Thyroid gland (tissue), 4 donors: ENCODE results near the gene NLK.

Source experiments
- POLR2A ChIP-seq, 2 donors: fragments of 450-650 bp; IDR thresholded peaks; one replicate each; pipeline ENCODE4 v1.6.1; 2017; ENCODE audit warnings: antibody characterized with exemption in 2 of 2, mild to moderate bottlenecking in 2 of 2, moderate library complexity in 1 of 2
- TF ChIP-seq, protein P1 (sequence below), 6 experiments: fragments of 200-600 bp in 3 of 6; fragments of 450-650 bp in 3 of 6; sonication (generic) in 3 of 6; IDR thresholded peaks; one replicate each; pipeline ENCODE4 v1.5.1; 2016 to 2019; ENCODE audit warnings: antibody characterized with exemption in 6 of 6, mild to moderate bottlenecking in 2 of 6, inconsistent platforms in 1 of 6, moderate library complexity in 1 of 6

DNA sequence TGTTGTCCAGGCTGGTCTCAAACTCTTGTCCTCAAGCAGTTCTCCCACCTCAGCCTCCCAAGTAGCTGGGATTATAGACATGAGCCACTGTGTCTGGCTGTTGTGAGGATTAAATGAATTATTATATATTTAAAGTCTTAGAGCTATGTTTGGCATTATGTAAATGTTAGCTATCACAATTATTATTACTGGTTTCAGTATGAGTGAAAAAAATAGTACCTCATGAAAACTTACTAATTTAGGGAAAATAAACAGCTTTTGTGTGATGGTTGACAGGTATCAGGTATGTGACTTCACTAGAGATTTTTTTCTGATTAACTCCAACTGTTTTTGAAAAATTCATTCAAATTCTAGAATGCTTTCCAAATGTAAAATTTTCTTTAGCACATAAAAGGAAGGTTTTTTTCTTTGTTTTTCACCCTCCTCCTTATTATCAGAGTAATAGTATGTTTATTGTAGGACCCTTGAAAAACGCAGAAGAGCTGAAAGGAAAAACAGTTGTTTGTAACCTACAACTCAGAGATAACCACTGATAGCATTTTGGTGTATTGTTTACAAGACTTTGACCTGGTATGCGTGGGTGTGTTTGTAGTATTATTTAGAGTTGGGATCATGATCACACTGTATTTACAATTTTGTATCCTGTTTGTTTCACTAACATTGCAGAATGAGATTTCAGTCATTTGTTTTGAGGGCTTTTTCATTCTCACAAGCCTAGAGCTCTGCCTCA is 13.2 kb downstream of the NLK start:
- no peak for TF ChIP-seq POLR2A (IDR thresholded peaks at IDR 0.05)
- TF ChIP-seq, protein P1, sequence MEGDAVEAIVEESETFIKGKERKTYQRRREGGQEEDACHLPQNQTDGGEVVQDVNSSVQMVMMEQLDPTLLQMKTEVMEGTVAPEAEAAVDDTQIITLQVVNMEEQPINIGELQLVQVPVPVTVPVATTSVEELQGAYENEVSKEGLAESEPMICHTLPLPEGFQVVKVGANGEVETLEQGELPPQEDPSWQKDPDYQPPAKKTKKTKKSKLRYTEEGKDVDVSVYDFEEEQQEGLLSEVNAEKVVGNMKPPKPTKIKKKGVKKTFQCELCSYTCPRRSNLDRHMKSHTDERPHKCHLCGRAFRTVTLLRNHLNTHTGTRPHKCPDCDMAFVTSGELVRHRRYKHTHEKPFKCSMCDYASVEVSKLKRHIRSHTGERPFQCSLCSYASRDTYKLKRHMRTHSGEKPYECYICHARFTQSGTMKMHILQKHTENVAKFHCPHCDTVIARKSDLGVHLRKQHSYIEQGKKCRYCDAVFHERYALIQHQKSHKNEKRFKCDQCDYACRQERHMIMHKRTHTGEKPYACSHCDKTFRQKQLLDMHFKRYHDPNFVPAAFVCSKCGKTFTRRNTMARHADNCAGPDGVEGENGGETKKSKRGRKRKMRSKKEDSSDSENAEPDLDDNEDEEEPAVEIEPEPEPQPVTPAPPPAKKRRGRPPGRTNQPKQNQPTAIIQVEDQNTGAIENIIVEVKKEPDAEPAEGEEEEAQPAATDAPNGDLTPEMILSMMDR (IDR thresholded peaks at IDR 0.05) = no peak
